ENCODE data around the gene VAC14.
A peak's percentile ranks its signal among the peaks of the same experiment; 100 is the strongest.

VAC14 gene

DNA sequence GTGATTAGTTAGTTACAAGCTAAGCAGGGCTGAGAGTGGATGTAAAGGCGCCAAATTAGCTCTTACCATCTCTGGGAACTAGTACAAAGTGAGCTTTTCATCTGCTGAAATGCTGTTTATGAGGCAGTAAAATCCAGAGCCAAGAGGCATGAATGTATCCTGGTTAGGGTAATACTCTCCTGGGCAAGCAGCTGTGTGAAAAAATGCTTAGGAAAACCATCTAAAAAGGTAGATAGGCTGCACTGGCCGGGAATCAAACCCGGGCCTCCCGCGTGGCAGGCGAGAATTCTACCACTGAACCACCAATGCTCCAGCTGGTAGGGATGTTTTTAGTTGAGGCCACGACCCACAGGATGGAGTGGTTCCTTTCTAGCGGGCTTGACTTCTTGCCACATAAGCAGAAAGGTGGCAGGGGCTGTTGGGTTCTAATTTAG, 23.0 kb downstream of the VAC14 start:
- Mint-ChIP-seq H3K27ac (no peak overlapping the region), H3K4me1 (ENCODE audit: low read depth) (no peaks in the 10 kb centered on the region), H3K9me3 (no peaks in the 10 kb centered on the region), H3K27me3 (ENCODE audit: low read depth) (no peaks in the 10 kb centered on the region), H3K4me3 (no peak overlapping the region), H3K36me3 (ENCODE audit: low read depth) (peaks cover 35% of the 10 kb centered on the region)
- DNase-seq (ENCODE audit: low spot score) = no peak

DNA sequence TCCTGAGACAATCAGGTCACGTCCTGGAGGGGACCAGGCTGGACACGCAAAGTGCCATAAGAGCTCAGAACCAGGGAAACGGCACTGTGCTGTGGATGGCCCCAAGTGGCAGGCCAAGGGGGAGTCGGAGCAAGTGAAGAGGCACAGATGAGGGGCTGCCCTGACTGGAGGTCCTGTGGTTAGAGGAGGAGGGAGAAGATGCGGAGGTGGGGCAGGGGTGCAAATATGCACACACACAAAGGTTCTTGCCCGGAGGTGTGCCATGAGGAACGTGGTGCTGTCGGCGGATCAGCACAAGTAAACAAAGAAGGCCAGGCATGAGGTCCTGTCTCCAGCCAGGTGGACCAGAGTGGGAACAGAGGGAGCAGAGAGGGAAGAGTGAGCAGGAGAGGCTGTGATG, 23.5 kb downstream of the VAC14 start:
- DNase-seq (ENCODE audit: low spot score) = no peak
- Mint-ChIP-seq H3K27me3 (ENCODE audit: low read depth) (no peaks in the 10 kb centered on the region), H3K36me3 (ENCODE audit: low read depth) (peaks cover 34% of the 10 kb centered on the region), H3K4me1 (ENCODE audit: low read depth) (no peaks in the 10 kb centered on the region), H3K9me3 (no peaks in the 10 kb centered on the region), H3K27ac (no peak overlapping the region), H3K4me3 (no peak overlapping the region)

DNA sequence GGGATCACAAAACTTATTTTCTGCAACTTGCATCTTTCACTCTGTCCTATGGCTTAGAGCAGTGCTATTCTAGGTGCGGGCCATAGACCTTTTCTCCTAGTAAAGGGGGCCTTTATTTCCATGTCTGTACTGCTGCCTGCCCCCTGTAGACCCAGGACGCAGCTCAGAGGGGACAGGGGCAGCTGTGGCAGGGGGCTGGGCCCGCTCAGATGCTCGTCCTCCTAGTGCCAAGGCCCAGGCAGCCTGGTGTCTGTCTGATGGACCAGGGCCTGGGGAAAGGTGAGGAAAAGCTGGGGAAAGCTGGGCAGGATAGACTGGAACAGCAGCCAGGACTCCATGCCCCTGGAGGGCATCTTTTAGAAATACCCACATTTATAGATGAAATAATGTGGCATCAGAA, 25.6 kb downstream of the VAC14 start:
- no peaks in the 10 kb centered on the region for H3K4me1 Mint-ChIP-seq (ENCODE audit: low read depth)
- no peak overlapping the region for H3K27ac Mint-ChIP-seq
- H3K27me3 Mint-ChIP-seq (ENCODE audit: low read depth) = no peaks in the 10 kb centered on the region
- no peak for DNase-seq (ENCODE audit: low spot score)
- peaks cover 20% of the 10 kb centered on the region for H3K36me3 Mint-ChIP-seq (ENCODE audit: low read depth)
- no peak overlapping the region for H3K4me3 Mint-ChIP-seq
- H3K9me3 Mint-ChIP-seq = no peaks in the 10 kb centered on the region

DNA sequence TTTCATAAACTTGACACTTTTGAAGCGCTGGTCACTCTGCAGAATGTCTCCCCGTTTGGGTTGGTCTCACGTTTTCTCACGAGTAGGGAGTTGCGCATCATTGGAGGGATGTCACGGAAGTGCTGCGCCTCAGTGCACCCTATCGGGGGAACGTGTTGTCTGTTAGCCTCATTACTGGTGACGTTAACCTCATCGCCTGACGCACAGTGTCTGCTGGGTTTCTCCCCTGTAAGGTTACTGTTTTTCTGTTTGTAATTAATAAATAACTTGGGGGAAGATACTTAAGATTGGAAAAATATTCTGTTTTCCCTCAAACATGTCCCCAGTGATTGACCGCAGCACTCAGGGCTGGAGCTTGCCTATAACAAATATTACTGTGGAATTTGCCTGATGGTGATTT, 26.7 kb downstream of the VAC14 start:
- Mint-ChIP-seq H3K36me3 (ENCODE audit: low read depth) (peaks cover 13% of the 10 kb centered on the region), H3K27ac (no peak overlapping the region), H3K9me3 (no peaks in the 10 kb centered on the region), H3K27me3 (ENCODE audit: low read depth) (no peaks in the 10 kb centered on the region), H3K4me3 (no peak overlapping the region), H3K4me1 (ENCODE audit: low read depth) (no peaks in the 10 kb centered on the region)
- no peak for DNase-seq (ENCODE audit: low spot score)

DNA sequence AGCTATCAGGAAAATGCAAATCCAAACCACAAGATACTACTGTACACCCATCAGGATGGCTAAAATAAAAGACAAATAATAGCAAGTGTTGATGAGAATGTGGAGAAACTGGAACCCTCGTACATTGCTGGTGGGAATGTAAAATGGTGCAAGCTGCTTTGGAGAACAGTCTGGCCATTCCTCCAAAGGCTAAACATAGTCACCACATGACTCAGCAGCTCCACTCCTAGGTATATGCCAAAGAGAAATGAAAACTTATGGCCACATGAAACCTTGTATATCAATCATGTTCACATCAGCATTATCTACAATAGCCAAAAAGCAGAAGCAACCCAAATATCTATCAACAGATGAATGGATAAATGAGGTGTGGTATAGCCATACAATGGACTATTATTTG, 28.5 kb downstream of the VAC14 start:
- no peak for DNase-seq (ENCODE audit: low spot score)
- no peaks in the 10 kb centered on the region for H3K4me1 Mint-ChIP-seq (ENCODE audit: low read depth)
- H3K27me3 Mint-ChIP-seq (ENCODE audit: low read depth) = no peaks in the 10 kb centered on the region
- no peak overlapping the region for H3K4me3 Mint-ChIP-seq
- peaks cover 9% of the 10 kb centered on the region for H3K36me3 Mint-ChIP-seq (ENCODE audit: low read depth)
- no peak overlapping the region for H3K27ac Mint-ChIP-seq
- H3K9me3 Mint-ChIP-seq = no peaks in the 10 kb centered on the region

DNA sequence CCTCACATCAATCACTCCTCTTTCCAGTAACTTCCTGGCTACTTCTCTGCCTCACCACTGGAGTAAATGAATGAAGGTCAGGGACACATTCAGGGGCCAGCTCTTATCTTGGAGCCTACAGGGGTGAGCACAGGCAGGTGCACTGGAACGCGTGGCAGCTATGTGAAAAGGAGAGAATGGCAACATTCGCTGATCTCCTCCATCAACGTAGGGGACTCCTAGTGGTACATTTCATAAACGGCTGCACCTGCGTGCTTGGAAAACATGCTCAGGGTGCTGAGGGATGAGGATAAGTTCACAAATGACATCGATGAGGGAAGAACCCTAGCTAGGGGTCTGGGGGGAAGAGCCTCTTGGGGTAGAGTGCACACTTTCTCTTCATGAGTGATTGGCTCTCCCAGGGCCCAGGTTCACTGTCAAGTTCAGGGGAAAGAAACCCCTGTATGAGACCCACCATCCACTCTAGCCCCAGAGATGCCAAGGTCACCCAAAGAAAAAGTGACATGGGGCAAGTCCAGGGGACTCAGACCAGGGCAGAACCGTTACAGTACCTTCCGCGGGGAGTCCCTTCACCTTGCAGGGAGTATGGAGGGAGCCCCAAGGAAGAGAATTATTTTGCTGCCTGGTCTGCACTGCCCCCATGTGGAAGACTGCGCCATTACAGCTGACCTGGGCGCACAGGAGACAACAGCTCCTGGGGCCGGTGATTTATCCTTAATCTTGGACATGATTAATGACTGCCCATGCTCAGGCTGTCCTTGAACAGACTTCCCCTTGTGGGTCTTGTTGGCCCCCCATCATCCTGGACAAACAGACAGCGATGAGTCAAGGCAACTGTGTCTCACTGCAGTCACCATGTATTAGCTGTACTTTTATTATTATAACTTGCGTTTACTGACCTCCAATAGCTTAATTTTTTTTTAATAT, 30.1 kb downstream of the VAC14 start:
- Mint-ChIP-seq H3K4me1 (ENCODE audit: low read depth) (no peaks in the 10 kb centered on the region), H3K27ac (no peak overlapping the region), H3K9me3 (no peaks in the 10 kb centered on the region), H3K27me3 (ENCODE audit: low read depth) (no peaks in the 10 kb centered on the region), H3K4me3 (no peak overlapping the region), H3K36me3 (ENCODE audit: low read depth) (peaks cover 9% of the 10 kb centered on the region)
- DNase-seq (ENCODE audit: low spot score) = peak; percentile 45

DNA sequence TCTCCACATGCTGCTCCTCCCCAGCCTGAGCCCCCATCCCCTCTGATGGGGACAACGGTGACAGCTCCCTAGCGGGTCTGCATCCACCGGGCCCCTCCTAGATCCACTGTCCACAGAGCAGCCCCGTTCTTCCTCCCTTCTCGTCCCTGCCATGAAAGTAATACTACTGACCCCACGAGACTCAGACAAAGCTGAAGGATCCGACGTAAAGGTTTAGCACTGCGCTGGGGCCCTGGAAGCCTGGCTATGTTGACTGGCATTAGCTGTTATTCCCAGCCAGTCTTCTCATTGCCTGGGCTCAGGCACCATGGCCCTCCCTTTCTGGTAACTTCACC, 30.7 kb downstream of the VAC14 start:
- H3K4me1 Mint-ChIP-seq (ENCODE audit: low read depth) = no peaks in the 10 kb centered on the region
- H3K9me3 Mint-ChIP-seq = no peaks in the 10 kb centered on the region
- H3K4me3 Mint-ChIP-seq = no peak overlapping the region
- H3K36me3 Mint-ChIP-seq (ENCODE audit: low read depth) = peaks cover 9% of the 10 kb centered on the region
- H3K27ac Mint-ChIP-seq = no peak overlapping the region
- no peaks in the 10 kb centered on the region for H3K27me3 Mint-ChIP-seq (ENCODE audit: low read depth)
- DNase-seq (ENCODE audit: low spot score) = no peak

DNA sequence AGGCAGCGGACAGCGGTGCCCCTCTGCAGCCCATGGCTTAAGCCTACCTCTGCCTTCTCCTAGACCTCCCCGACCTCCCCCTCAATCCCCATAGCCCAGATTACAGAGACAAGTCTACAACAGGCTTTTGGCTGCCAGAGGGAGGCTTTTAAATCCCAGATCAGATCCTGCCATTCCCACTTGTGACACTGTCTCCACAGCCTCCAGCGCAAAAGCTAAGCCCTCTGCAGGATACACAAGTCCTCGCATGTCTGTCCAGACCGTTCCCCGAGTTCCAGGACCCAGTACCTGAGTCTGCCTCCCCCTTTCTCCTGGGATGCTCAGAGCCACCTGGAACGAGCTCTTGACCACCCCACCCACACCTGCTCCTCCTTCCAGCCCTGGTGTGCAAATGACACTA, 31.2 kb downstream of the VAC14 start:
- H3K36me3 Mint-ChIP-seq (ENCODE audit: low read depth) = peaks cover 9% of the 10 kb centered on the region
- H3K4me3 Mint-ChIP-seq = no peak overlapping the region
- H3K27ac Mint-ChIP-seq = no peak overlapping the region
- no peak for DNase-seq (ENCODE audit: low spot score)
- no peaks in the 10 kb centered on the region for H3K27me3 Mint-ChIP-seq (ENCODE audit: low read depth)
- no peaks in the 10 kb centered on the region for H3K9me3 Mint-ChIP-seq
- no peaks in the 10 kb centered on the region for H3K4me1 Mint-ChIP-seq (ENCODE audit: low read depth)

DNA sequence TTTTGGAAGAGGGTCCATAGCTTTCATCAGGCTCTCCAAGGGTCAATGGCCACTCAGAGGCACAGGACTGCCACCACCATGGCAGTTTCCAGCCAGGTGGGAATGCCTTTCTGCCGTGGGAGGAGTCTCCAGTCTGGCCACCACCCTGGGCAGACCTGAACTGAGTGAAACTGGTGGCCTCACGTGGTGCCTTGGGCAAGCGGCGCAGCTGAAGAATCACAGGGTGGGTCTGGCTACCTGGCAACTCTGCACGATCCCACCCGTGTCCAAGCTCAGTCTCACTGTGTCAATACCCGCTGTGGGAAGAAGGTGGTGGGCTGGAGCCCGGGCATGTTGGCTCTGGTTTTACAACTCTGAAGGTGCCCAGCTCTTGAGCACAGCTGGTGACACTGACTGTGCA, 31.8 kb downstream of the VAC14 start:
- Mint-ChIP-seq H3K27ac (no peak overlapping the region), H3K27me3 (ENCODE audit: low read depth) (no peaks in the 10 kb centered on the region), H3K4me3 (no peak overlapping the region), H3K4me1 (ENCODE audit: low read depth) (no peaks in the 10 kb centered on the region), H3K9me3 (no peaks in the 10 kb centered on the region), H3K36me3 (ENCODE audit: low read depth) (peaks cover 9% of the 10 kb centered on the region)
- no peak for DNase-seq (ENCODE audit: low spot score)

DNA sequence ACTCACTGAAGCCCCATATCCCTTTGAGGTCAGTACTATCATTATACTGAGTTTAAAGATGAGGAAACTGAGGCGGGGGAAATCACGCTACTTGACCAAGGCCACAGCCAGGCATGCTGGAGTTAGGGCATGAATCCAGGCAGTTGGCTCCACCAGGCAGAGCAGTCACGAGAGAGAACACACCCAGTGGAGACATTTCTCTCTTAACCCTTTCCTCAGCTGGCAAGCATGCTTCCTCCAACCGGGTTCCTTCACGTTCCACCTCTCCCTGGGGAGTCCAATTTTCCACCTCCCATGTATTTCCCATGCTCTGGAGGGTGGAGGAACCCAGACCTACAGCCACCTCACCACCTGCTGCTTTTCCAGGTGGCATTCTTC, 32.8 kb downstream of the VAC14 start:
- Mint-ChIP-seq H3K27me3 (ENCODE audit: low read depth) (no peaks in the 10 kb centered on the region), H3K9me3 (no peaks in the 10 kb centered on the region), H3K36me3 (ENCODE audit: low read depth) (peaks cover 9% of the 10 kb centered on the region), H3K27ac (no peak overlapping the region), H3K4me3 (no peak overlapping the region), H3K4me1 (ENCODE audit: low read depth) (no peaks in the 10 kb centered on the region)
- DNase-seq (ENCODE audit: low spot score) = no peak

DNA sequence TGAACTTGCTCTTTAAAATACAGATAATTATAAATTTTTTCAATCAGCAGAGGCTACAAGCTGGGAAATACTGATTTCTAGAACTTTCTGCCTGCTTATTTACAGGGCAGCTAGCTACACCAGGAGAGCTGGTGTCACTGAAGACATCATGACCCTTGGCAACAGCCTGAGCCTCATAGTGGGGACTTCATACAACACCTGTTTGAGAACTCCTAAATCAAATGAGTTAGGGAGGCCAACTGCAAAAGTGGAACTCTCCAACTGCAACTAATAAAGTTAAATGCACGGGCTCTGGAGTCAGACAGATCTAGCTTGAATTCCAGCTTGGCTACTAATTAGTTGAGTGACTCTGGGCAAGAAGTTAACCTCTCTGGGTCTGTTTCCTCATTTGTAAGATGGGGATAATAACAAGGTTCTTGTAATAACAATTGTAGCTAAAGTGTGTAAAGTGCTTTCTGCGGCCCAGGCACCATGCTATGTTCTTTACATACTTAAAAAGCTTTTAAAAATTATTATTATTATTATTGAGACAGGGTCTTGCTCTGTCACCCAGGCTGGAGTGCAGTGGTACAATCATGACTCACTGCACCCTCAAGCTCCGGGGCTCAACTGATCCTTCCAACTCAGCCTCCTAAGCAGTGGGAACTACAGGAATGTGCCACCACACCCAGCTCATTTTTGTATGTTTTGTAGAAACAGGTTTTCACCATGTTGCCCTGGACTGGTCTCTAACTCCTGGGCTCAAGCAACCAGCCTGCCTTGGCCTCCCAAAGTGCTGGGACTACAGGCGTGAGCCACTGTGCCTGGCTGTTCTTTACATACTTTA, 33.4 kb downstream of the VAC14 start:
- H3K9me3 Mint-ChIP-seq = no peaks in the 10 kb centered on the region
- peaks cover 9% of the 10 kb centered on the region for H3K36me3 Mint-ChIP-seq (ENCODE audit: low read depth)
- DNase-seq (ENCODE audit: low spot score) = no peak
- H3K4me3 Mint-ChIP-seq = no peak overlapping the region
- no peaks in the 10 kb centered on the region for H3K27me3 Mint-ChIP-seq (ENCODE audit: low read depth)
- H3K27ac Mint-ChIP-seq = no peak overlapping the region
- no peaks in the 10 kb centered on the region for H3K4me1 Mint-ChIP-seq (ENCODE audit: low read depth)

DNA sequence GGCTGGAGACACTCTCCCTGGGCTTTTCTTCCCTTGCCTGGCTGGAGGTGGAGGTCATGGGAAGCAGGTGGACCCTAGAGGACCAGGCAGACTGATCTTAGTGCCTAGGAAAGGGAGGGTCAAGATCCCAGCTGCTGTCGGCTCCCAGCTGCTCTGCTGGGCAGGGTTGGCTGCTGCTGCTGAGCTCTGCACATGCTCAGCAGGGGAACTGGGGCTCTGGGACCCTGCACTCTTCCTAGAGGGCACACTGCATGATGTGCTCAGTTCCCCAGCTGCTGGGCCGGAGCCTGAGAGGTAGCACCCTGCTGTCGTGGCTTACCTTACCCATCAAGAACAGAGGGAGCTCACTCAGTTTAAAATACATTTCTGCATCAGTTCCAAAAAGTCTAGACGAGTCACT, 34.3 kb downstream of the VAC14 start:
- Mint-ChIP-seq H3K36me3 (ENCODE audit: low read depth) (peaks cover 8% of the 10 kb centered on the region), H3K9me3 (no peaks in the 10 kb centered on the region), H3K27me3 (ENCODE audit: low read depth) (no peaks in the 10 kb centered on the region), H3K4me1 (ENCODE audit: low read depth) (no peaks in the 10 kb centered on the region), H3K27ac (no peak overlapping the region), H3K4me3 (no peak overlapping the region)
- no peak for DNase-seq (ENCODE audit: low spot score)

DNA sequence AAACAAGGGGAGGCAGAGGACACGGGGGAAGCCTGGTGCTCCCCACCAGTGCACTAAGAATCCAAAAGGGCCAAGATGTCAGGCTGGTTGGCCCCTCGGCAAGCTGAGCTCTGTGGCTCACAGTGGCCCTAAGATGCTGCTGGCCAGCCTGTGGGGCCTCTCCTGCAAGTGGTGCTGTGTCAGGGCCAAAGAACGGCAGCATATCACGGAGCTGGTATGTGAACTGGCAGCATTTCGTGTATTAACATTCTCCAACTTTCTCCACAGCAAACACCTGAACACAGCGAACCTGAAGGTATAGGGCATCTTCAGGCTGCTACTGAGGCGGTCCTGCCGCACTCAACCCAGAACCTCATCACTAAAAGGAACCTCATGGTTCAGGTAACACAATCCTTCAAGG, 34.8 kb downstream of the VAC14 start:
- Mint-ChIP-seq H3K4me1 (ENCODE audit: low read depth) (no peaks in the 10 kb centered on the region), H3K36me3 (ENCODE audit: low read depth) (peaks cover 8% of the 10 kb centered on the region), H3K27me3 (ENCODE audit: low read depth) (no peaks in the 10 kb centered on the region), H3K27ac (no peak overlapping the region), H3K4me3 (no peak overlapping the region), H3K9me3 (no peaks in the 10 kb centered on the region)
- DNase-seq (ENCODE audit: low spot score) = no peak

DNA sequence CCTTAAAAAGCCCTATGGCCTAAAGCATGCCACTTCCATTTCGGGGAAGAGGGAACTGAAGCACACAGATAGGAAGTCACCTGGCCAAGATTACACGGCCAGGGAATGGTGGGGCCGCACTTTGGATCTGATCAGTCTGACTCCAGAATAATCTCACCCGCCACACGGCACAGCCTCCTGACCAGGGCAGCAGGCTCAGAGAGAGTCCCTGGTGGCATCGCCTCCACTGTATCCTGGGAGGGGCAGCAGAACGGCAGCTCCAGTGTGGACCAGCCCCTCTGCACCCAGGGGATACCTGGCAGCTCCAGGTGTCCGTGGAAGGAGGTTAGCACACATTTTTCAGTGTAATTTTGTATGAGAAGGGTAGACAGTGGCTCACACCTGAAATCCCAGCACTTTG, 35.5 kb downstream of the VAC14 start:
- no peak for DNase-seq (ENCODE audit: low spot score)
- Mint-ChIP-seq H3K27me3 (ENCODE audit: low read depth) (no peaks in the 10 kb centered on the region), H3K36me3 (ENCODE audit: low read depth) (peaks cover 9% of the 10 kb centered on the region), H3K9me3 (no peaks in the 10 kb centered on the region), H3K27ac (no peak overlapping the region), H3K4me1 (ENCODE audit: low read depth) (no peaks in the 10 kb centered on the region), H3K4me3 (no peak overlapping the region)

Data from T-helper 2 cell treated with Interferon-gamma antibody and Interleukin-4, amounts not matched to agents 5 μg/mL and 100 μg/mL, for 36 hours (primary cell).